Sciatic nerve (tissue), 2 donors: ENCODE measurements around the gene MICB. TPM values are rescaled to one million over a fixed set of nuclear protein-coding genes. Genes with fewer than 3 reads are reported as not detected.
"Not testable (repeated sequence)": the region's sequence is repeated elsewhere in the genome, so short reads cannot be mapped to it uniquely, and the experiment has no call there.

ENCODE experiments used
- ATAC-seq: fragments of 200-7000 bp; cut with Tn5 transposase; one replicate; pipeline ENCODE4 v1.9.1; 2020; ENCODE audit warnings: mild to moderate bottlenecking, moderate library complexity
- DNase-seq: peaks from one replicate; pipeline ENCODE4 v3.0.0-alpha.2; 2020; ENCODE audit warnings: low spot score
- intact Hi-C: fragments of 100-400 bp; cut with DNase I; formaldehyde crosslinking; loops from one replicate; pipeline ENCODE4 v1.14.2; 2022
- total RNA-seq: library from RNA; stranded (reverse); fragmentation: NEBNext Ultra II Directional; extraction: Animal tissue kit (Norgen Biotek cat#: 25700); gene quantifications from one replicate; pipeline ENCODE4 v1.2.1, GENCODE V29; 2021
- donor health status: DM: no; HTN: no; CAD: no.
- donor health status: DM: no; HTN: no; CAD: no.

MICB gene
- total RNA-seq, 1 donor from 2014 or later, result 2.9 TPM

DNA sequence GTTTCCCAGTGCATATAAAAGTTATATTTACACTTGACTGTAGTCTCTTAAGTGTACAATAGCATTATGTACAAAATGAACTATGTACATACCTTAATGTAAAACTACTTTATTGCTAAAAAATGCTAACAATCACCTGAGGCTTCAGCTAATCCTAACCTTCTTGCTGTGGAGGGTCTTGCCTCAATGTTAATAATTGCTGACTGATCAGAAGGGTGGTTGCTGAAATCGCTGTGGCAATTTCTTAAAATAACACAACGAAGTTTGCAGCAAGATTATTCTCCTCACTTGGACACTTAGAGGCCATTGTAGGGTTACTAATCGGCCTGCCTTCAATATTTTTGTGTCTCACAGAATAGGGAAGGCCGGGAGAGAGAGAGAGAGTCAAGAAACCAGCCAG is 24.7 kb upstream of the MICB start:
- no peak for ATAC-seq
- intact Hi-C loops, result no loop called here
- no peak for DNase-seq

DNA sequence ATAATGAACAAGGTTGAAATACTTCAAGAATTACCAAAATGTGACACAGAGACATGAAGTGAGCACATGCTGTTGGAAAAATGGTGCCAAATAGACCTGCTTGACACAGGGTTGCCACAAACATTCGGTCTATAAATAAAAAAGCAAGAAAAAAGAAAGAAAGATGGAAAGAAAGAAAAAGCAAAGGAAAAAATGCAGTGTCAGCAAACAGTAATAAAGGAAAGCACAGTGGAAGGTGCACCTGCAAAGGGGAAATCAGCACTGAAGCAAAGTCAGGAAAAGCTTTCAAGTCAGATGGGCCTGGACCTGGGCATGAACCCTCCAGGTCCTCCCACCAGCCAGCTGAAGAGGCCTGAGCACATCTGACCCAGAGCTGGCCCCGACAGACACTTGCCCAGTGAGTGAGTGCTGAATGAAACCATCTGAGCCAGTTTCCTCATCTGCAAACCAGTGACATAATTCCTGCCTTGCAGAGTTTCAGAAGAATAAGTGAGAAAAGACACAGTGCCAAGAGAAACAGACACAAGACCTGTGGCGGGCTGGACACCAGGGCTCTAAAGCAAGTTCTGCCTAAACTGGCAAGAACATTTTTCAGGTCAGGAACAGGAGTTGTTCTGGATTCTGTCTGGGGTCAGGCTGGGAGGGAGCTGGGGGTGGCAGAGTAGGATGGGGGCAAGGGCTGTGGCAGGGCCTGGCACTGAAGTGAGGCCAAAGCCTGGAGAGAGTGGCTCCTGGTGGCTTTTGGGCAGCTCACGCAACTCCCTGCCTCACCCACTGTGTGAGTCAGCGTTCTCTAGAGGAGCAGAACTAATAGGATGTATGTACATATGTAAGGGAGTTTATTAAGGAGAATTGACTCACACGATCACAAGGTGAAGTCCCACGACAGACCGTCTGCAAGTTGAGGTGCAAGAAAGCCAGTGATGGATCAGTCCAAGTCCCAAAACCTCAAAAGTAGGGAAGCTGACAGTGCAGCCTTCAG is 23.9 kb upstream of the MICB start:
- ATAC-seq (no peak), DNase-seq (no peak)
- intact Hi-C loops, result no loop called here

DNA sequence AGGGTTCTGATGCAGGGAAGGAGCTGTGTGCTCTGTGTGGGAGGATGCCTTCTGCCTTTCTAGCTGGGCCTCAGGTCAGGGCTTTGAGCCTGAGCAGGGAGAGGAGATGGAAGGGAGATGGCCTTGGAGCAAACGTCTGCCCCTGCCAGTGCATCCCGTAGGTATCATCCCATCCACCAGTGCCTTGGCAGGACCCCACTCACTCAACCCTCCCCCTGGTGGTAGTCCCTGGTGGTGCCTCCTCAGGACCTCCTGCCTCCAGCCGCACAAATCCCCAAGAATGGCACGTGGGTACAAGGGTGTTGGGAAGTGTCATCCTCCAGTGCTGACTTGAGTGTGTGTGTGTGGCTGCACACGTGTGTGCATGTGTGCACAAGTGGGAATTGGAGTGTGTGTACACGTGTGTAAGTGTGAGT is 23.1 kb upstream of the MICB start:
- ATAC-seq, result no peak
- intact Hi-C loops, result no loop called here
- DNase-seq, result no peak

DNA sequence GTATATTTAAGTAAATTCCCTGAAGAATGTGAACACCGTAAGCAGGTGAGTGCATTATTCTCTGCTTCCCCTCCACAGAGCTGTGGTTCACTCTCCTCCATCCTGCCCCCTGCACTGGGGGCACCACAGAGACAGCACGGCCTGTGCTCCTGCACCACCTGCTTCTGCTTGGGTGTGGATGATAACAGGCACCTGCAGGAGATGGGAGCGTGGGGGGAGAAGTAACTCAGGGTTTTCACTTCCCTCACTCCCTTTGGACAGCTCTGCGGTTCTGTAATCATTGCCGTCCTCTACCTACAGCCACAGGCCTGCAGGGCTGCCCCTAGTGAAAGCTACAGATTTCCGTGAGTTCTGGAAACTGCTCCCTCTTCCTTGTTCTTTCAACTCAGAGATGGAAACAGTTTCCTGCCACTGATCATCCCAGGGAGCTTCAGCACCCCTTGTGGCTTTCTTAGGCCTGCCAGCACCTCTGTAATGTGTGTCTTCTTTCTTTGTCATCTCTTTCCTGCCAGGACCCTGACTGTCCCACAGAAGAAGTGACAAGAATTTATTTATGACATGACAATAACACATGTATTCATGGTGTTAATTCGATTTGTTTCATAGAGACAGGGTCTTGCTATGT is 21.3 kb upstream of the MICB start:
- intact Hi-C loops, result no loop called here
- ATAC-seq (no peak), DNase-seq (no peak)

DNA sequence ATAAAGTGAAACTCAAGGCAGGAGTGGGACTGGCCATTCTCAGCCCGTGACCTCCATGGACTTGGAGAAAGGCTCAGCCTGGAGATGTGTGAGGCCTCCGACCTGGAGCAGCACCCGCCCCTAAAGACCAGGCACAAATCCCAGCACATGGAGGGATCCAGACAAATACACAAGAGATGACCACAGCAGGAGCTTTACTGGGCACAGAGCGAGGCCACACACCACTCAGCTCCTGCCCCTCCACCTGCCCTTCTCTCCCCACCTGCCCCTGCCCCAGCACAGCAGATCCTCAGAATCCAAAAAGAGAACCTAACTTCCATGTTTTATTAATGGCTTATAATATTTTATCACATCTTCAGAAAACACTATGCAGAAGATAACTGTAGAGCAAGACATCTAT is 20.4 kb upstream of the MICB start:
- DNase-seq (no peak), ATAC-seq (no peak)
- intact Hi-C loops, result no loop called here

DNA sequence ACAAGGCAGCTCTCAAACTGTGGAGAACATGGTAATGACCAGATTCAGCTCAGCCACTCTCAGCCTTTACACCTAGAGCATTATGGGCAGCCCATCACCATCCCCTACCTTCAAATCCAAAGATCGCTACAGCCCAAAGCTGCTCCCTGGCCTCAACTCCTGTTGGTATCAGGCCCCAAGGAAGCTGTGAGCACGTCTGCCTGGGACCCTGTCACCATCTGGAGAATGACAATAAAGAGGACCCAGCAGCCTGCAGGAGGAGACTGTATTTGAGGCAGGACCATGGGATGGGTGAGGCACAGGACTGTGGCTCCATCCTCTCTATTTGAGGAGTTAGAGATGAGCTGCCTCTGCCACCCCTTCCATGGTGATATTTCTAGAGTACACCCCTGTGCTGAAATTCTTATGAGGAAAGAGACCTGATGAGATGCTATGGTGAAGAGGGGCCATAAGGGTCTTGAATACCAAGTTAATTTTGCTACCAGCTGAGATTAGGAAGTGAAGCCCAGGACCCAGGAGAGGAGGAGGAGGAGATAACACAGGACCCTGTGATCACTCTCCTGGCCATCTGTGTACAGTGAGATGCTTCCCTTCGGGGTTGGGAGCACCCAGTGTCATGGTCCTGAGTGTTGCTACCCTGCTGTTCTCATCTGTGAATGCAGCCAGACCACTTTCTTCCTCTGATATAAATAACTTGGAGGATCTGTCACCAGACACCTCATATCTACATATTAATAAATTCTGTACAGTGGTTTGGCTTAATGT is 19.6 kb upstream of the MICB start:
- ATAC-seq (no peak), DNase-seq (no peak)
- intact Hi-C loops, result no loop called here

DNA sequence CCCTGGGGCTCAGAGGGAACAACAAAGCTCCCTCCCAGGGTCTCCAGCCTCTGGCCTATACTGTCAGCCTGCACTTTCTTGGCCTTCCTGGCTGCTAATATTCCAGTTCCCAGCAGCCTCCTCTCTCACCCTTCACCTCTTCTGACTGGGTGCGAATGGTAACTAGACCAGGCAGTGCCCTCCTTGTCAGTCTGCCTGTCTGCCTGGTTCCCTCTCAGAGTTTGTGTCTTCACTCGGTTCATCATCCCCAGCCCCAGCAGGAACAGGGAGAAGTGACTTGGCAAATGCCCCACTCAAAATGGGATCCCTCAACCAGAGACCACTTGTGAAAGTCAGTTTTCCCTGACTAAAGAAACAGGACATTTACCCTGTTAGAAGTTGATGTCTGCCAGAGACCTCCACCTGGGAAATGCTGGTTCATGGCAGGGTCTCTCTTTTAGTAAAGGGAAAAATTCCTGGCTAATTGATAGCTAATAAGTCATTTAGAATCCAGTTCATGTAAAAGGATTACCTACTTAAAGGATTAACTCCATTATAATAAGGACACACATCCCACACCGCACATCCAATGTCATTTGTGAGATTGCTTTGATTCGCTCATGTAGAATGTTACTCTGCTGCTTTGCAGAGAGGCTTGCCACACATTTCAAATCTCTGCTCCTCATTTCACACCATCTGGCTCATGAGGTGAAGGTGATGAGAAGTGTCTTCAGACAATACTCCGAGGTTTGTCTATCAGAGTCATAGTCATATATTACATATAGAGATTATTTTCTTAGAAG is 18.6 kb upstream of the MICB start:
- no peak for ATAC-seq
- DNase-seq, result no peak
- intact Hi-C loops, result no loop called here

DNA sequence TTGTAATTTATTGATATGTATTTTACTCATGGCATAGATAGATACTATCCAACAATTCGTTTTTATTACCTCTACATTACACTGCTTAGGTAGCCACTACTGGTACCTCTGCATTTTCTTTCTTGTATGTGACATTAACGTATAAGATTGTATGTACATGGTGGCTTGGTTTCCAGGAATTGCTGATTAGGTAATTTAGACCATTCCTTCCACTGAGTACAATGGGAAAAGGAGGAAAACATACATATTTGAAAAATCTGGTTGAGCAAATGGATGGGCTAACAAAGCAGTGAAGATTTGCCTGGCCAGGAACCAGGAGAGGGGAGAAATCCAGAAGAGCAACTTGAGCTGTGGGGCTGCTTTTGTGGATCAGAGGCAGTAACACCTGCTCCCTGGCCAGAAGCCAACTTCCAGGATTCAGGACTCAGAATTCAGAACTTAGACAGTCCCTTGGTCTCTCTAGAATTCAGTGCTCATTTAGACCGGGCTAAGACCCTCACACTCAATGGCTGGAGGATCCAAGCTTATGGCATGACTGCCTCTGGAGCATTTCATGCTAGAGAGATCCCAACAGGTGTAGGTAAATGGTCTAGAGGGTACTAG is 17.9 kb upstream of the MICB start:
- intact Hi-C loops, result no loop called here
- no peak for ATAC-seq
- DNase-seq, result no peak

DNA sequence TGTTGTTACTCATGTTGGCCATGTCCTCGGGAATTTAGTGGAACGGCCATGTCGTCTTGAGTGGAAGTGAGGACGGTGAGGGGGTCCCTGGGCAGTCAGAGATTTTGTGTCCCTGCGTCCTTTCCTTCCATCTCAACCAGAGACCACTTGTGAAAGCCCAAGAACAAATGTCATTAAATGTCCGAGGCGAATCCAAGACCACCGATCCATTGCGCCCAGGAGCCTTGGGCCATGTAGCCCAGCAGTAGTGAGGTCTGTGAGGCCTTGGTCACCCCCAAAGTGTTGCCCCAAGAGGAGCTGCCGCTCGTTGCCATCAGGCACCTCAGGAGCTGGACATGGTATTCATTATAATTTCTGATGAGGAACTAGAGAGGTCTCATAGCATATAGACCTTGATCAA is 17.4 kb upstream of the MICB start:
- intact Hi-C loops, result no loop called here
- ATAC-seq (no peak), DNase-seq (no peak)

DNA sequence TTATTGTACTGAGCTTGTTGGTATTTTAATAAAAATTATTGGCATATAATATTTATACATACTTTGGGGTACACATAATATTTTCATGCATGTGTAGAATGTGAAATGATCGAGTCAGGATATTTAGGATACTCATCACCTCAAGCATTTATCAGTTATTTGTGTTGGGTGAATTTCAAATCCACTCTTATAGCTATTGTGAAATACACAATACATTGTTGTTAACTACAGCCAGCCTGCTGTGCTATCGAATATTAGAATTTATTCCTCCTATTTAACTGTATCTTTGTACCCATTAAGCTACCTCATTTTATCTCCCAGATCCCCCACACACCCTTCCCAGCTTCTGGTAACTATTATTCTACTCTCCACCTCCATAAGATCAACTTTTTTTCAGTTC is 14.6 kb upstream of the MICB start:
- DNase-seq (no peak), ATAC-seq (no peak)
- intact Hi-C loops, result no loop called here

DNA sequence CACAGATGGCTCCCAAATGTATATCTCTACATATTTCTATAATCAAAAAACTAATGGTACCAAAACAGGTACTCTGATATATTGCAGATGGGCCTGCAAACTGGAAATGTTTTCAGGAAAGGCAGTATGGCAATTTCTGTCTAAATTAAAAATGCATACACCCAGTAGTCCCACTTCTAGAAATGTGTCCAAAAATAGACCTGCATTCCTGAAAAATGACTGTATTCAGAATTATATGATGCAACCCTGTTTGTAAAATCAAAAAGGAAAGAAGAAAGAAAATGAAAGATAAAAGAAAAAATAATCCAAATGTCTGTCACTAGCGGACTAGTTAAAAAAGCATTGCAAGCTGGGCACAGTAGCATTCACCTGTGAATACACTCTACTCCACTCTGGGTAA is 12.9 kb upstream of the MICB start:
- DNase-seq (no peak), ATAC-seq (no peak)
- intact Hi-C loops, result loop anchor here (5.0 kb wide), 1 partner anchor 98 kb away; no protein-coding TSS in a partner anchor

DNA sequence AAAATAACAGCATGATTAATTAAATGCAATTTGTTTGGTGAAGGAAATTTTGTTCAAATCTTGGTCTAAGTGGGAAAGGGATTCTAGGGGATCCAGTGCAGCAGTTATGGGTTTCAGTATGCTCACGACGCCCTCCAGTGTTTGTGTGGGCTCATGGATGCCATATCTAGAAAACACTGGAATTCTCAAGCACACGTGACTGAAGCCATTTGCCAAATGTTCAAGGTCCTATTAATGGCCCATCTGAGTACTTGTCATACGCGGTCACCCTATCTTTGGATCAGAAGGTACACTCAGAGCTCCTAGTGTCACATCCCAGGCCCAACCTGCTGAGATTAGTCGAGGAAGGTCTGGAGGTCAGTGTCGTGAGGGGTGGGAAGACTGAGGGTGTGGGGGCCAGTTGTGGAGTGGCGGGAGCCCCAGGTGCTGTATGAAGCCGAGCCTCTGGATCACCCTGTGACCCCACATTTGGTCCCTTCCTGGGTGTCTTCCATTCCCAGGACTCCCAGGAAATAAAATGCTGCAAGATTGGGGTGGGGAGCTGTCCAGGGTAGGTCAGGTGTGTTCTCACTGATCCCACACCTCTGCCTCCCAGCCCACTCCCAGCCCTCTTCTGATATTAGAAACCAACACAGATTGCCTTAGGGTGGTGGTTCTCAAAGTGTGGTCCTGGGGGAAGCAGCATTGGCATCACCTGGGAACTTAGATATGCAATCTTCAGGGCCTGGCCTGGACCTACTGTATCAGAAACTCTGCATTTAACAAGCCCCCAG is 11.7 kb upstream of the MICB start:
- intact Hi-C loops, result loop anchor here (5.0 kb wide), 1 partner anchor 99 kb away; no protein-coding TSS in a partner anchor
- not testable (repeated sequence) for ATAC-seq

DNA sequence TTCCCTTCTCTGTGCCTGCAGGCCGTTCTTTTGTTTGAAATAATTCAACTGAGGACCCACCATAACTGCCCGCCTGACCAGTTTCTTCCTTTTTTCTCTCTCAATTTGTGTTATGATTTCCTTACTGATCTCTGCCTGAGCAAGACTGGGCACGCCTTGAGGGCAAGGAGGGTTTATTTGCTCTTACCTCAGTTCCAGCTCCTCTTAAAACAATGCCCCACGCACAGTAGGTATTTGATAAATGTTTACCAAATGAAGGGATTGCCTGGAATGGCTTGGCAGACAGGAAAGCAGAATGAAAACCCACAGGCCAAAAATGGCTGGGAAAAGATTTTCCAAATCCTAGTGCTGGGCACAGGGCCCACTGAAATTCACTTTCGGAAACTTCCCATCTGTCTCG is 10.3 kb upstream of the MICB start:
- not testable (repeated sequence) for ATAC-seq, DNase-seq
- intact Hi-C loops, result loop anchor here (5.0 kb wide), 1 partner anchor 100 kb away; no protein-coding TSS in a partner anchor

More for the DNA sequence above, 11.7 kb upstream of the MICB start:
- DNase-seq, result not testable (repeated sequence)

DNA sequence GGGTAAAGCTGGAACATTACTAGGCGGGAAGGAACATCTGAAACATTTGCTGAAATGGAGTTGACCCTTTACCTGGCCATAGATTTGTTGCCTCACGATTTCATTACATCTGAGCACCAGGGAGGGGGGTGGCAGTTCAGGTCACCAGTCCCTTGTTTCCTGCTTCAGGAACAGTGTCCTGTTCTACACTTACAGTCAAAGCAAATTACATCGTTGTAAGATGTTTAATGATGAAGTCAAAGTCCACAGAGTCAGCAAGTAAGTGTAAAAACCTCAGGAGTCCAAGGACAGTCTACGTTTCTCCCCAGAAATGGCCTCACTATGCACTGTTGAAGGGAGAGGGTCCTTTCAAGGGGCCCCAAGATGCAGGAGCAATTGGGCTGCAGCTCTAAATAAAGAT is 8.9 kb upstream of the MICB start:
- DNase-seq, result no peak
- intact Hi-C loops, result loop anchor here (5.0 kb wide), 1 partner anchor 102 kb away; no protein-coding TSS in a partner anchor
- no peak for ATAC-seq

DNA sequence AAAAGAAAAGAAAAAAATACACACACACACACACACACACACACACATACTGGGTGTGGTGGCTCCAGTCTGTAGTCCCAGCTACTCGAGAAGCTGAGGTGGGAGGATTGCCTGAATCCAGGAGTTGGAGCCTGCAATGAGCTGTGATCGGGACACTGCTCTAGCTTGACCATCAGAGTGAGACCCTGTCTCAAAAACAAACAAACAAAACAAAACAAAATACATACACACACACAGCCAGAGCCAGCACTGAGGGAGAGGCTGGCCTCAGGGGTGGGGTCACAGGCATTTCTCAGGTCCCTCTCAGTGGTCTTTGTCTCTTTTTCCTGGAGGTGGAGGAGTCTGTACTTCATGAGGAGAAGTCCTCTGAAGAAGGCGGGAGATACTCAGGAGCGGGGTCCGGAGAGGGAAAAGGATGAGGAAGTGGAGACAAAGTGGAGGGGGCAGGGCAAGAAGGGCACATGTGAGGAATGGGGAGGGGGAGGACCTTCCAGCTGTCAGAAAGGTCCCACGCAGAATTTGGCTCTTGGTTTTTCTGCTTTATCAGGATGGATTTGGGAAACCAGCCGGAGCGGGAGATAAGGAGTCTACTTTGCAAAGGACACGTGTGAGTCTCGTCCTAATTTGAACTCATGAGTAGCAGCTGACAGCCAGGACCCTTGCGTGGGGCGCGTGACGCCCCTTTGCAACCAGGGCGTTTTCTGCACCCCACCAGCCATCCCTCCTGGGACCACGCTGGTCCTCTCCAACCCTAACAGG is 7.7 kb upstream of the MICB start:
- intact Hi-C loops, result no loop called here
- DNase-seq, result no peak
- ATAC-seq, result no peak

DNA sequence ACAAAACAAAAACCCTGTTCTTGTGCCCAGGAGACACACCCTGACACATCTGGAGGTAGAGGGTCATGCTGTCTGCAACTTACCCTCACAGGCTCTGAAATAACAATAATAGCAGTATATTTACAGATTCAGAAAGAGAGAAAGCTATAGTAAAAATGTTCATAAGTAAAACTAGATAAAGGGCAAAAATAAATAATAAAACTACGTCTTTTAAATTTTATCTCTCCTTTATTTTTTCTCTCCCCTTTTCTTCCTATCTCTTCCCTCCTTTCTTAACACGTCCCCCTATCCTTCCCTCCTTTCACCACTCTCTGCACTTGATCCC is 4.4 kb upstream of the MICB start:
- DNase-seq, ATAC-seq, intact Hi-C loops: not testable (repeated sequence)
